Adrenal gland (tissue), 5 donors: Measurements from ENCODE around the gene TKT.

Source experiments
- POLR2A ChIP-seq, 2 donors: fragments of 450-650 bp; IDR thresholded peaks; one replicate each; pipeline ENCODE4 v1.6.1; 2017; ENCODE audit warnings: antibody characterized with exemption in 2 of 2, mild to moderate bottlenecking in 2 of 2, moderate library complexity in 1 of 2
- TF ChIP-seq, protein P1 (sequence below), 6 experiments: fragments of 450-650 bp in 4 of 6; fragments of 200-600 bp in 2 of 6; sonication (generic) in 1 of 6; IDR thresholded peaks; 1 replicate in 5 of 6; 2 replicates in 1 of 6; pipeline versions ENCODE4 v1.5.1 to v1.8.0; 2016 to 2021; ENCODE audit warnings: antibody characterized with exemption in 6 of 6, mild to moderate bottlenecking in 2 of 6, moderate library complexity in 1 of 6
- donor health status: DM: no; HTN: no; CAD: no.

GRCh38 chr3:53211706-53212702 lies 43.8 kb downstream of the TKT start:
- TF ChIP-seq, protein P1, sequence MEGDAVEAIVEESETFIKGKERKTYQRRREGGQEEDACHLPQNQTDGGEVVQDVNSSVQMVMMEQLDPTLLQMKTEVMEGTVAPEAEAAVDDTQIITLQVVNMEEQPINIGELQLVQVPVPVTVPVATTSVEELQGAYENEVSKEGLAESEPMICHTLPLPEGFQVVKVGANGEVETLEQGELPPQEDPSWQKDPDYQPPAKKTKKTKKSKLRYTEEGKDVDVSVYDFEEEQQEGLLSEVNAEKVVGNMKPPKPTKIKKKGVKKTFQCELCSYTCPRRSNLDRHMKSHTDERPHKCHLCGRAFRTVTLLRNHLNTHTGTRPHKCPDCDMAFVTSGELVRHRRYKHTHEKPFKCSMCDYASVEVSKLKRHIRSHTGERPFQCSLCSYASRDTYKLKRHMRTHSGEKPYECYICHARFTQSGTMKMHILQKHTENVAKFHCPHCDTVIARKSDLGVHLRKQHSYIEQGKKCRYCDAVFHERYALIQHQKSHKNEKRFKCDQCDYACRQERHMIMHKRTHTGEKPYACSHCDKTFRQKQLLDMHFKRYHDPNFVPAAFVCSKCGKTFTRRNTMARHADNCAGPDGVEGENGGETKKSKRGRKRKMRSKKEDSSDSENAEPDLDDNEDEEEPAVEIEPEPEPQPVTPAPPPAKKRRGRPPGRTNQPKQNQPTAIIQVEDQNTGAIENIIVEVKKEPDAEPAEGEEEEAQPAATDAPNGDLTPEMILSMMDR (IDR thresholded peaks at IDR 0.05), result no peak
- no peak for TF ChIP-seq POLR2A (IDR thresholded peaks at IDR 0.05)
